Spleen (tissue), 11 donors: ENCODE data around the gene CBX2. TPM values are rescaled to one million over a fixed set of nuclear protein-coding genes. Genes with fewer than 3 reads are reported as not detected.

Source experiments
- DNase-seq: peaks from one replicate; pipeline ENCODE4 v3.0.0-alpha.2; 2020
- H3K27ac ChIP-seq, 8 donors: fragments of 200-600 bp; sonication (generic) in 7 of 8; 1 replicate in 4 of 8; 2 replicates in 4 of 8; pipeline versions ENCODE4 v1.5.0 to v1.8.0; 2016 to 2021; ENCODE audit warnings: inconsistent platforms in 4 of 8, mild to moderate bottlenecking in 4 of 8, moderate library complexity in 1 of 8
- H3K27me3 ChIP-seq, 7 donors: fragments of 200-600 bp; sonication (generic) in 6 of 7; replicated peaks in 1 of 7; 1 replicate in 4 of 7; 2 replicates in 3 of 7; pipeline versions ENCODE4 v1.5.0 to v1.8.0; 2016 to 2021; ENCODE audit warnings: inconsistent platforms in 3 of 7, mild to moderate bottlenecking in 1 of 7
- H3K36me3 ChIP-seq, 6 donors: fragments of 200-600 bp; sonication (generic) in 5 of 6; 1 replicate in 4 of 6; 2 replicates in 2 of 6; pipeline versions ENCODE4 v1.5.0 to v1.8.0; 2016 to 2021; ENCODE audit warnings: inconsistent platforms in 2 of 6
- H3K4me1 ChIP-seq, 6 donors: fragments of 200-600 bp; sonication (generic) in 5 of 6; 1 replicate in 3 of 6; 2 replicates in 3 of 6; pipeline versions ENCODE4 v1.5.0 to v1.8.0; 2016 to 2021; ENCODE audit warnings: inconsistent platforms in 3 of 6
- H3K4me3 ChIP-seq, 8 donors: fragments of 200-600 bp; sonication (generic) in 7 of 8; 1 replicate in 4 of 8; 2 replicates in 4 of 8; pipeline versions ENCODE4 v1.5.0 to v1.8.0; 2016 to 2021; ENCODE audit warnings: inconsistent platforms in 4 of 8, mild to moderate bottlenecking in 4 of 8, moderate library complexity in 2 of 8
- H3K9me3 ChIP-seq, 8 donors: fragments of 200-600 bp; sonication (generic) in 7 of 8; 1 replicate in 4 of 8; 2 replicates in 4 of 8; pipeline versions ENCODE4 v1.5.0 to v1.8.0; 2016 to 2021; ENCODE audit warnings: inconsistent platforms in 4 of 8
- POLR2A ChIP-seq, 3 donors: fragments of 450-650 bp; IDR thresholded peaks; one replicate each; pipeline ENCODE4 v1.5.1; 2017; ENCODE audit warnings: antibody characterized with exemption in 3 of 3, mild to moderate bottlenecking in 1 of 3
- POLR2AphosphoS5 ChIP-seq, 3 donors: sonication (generic); formaldehyde crosslinking; IDR thresholded peaks; one replicate each; pipeline ENCODE4 v1.5.1; 2017; ENCODE audit warnings: antibody characterized with exemption in 3 of 3
- WGBS, 5 donors: extraction: QIAGEN DNeasy Blood & Tissue Kit in 3 of 5; methylation state at CpG; one replicate each; pipeline versions ENCODE4 v1.1.5 to v1.1.7; 2013 to 2018; 5-methylcytosine and 5-hydroxymethylcytosine counted together
- intact Hi-C: fragments of 100-400 bp; cut with DNase I; formaldehyde crosslinking; loops from one replicate; pipeline ENCODE4 v1.15.0; 2023; ENCODE audit warnings: low total_unique reads
- polyA plus RNA-seq, 3 donors: library from polyadenylated mRNA; stranded (reverse); fragments of 200-250 nt; gene quantifications; one replicate each; pipeline ENCODE4 v1.2.1, GENCODE V29; 2013
- total RNA-seq, 7 donors: library from RNA; depleted of rRNA in 3 of 7; stranded (reverse); fragments of >200 nt in 3 of 7; fragmentation: NEBNext Ultra II Directional in 4 of 7; extraction: Animal tissue kit (Norgen Biotek cat#: 25700) in 4 of 7; gene quantifications; one replicate each; pipeline versions ENCODE4 v1.1.0 to v1.2.1, GENCODE V29; 2016 to 2021
- TF ChIP-seq, protein P1 (sequence below), 11 experiments: fragments of 200-600 bp in 7 of 11; fragments of 450-650 bp in 4 of 11; sonication (generic) in 4 of 11; IDR thresholded peaks in 8 of 11; conservative IDR thresholded peaks in 3 of 11; 1 replicate in 7 of 11; 2 replicates in 4 of 11; pipeline versions ENCODE4 v1.4.0 to v1.8.0; 2016 to 2021; ENCODE audit warnings: antibody characterized with exemption in 11 of 11, inconsistent platforms in 4 of 11, mild to moderate bottlenecking in 1 of 11
- donor health status: healthy with polysubstance abuse.
- donor health status: DM: no; HTN: no; CAD: no; lungs with moderate emphysema.
- donor health status: DM: no; HTN: no; CAD: no.
- donor health status: Bipolar disorder and iron deficiency.
- donor health status: healthy.
- donor health status: DM: no; HTN: no; CAD: no.
- donor health status: DM: yes; HTN: yes; CAD: no.

The CBX2 gene
- total and polyA plus RNA-seq, 10 donors: 0.48 to 6.2 (median 3.3) TPM

DNA sequence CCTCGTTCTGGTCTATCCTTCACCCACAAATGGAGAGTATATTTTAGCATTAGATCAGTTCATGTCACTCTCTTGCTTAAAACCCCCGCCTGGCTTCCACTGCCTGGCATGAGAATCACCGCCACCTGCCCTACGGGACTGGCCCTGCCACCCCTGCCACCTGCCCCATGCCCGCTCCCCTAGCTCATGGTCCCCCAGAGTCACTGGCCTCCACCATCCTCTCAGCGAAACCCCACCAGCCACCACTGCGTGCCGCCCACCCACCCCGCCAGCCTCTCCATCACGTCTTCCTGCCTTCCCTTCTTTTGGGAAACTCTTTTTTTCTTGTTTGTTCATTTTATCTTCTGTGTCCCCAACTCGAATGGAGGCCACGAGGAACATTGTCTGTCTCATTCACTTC lies 48.2 kb upstream of the CBX2 start:
- no peaks in the 10 kb centered on the region for H3K36me3 ChIP-seq
- H3K9me3 ChIP-seq: no peaks in the 10 kb centered on the region
- TF ChIP-seq, protein P1, sequence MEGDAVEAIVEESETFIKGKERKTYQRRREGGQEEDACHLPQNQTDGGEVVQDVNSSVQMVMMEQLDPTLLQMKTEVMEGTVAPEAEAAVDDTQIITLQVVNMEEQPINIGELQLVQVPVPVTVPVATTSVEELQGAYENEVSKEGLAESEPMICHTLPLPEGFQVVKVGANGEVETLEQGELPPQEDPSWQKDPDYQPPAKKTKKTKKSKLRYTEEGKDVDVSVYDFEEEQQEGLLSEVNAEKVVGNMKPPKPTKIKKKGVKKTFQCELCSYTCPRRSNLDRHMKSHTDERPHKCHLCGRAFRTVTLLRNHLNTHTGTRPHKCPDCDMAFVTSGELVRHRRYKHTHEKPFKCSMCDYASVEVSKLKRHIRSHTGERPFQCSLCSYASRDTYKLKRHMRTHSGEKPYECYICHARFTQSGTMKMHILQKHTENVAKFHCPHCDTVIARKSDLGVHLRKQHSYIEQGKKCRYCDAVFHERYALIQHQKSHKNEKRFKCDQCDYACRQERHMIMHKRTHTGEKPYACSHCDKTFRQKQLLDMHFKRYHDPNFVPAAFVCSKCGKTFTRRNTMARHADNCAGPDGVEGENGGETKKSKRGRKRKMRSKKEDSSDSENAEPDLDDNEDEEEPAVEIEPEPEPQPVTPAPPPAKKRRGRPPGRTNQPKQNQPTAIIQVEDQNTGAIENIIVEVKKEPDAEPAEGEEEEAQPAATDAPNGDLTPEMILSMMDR (IDR thresholded peaks at IDR 0.05 in 8 of 11, conservative IDR thresholded peaks at IDR 0.05 in 3 of 11): no peak
- TF ChIP-seq POLR2A (IDR thresholded peaks at IDR 0.05) (no peak), POLR2AphosphoS5 (IDR thresholded peaks at IDR 0.05) (no peak)
- intact Hi-C loops: no loop called here
- H3K27me3 ChIP-seq: no peaks in the 10 kb centered on the region
- no peak overlapping the region for H3K4me3 ChIP-seq
- WGBS, 5 donors: 93 to 96% (median 93%) methylated on average over 12 of the region's 12 CpGs
- DNase-seq: no peak
- peaks cover 6 to 39% (median 26%) of the 10 kb centered on the region in 6 donors for H3K4me1 ChIP-seq
- no peak overlapping the region for H3K27ac ChIP-seq

DNA sequence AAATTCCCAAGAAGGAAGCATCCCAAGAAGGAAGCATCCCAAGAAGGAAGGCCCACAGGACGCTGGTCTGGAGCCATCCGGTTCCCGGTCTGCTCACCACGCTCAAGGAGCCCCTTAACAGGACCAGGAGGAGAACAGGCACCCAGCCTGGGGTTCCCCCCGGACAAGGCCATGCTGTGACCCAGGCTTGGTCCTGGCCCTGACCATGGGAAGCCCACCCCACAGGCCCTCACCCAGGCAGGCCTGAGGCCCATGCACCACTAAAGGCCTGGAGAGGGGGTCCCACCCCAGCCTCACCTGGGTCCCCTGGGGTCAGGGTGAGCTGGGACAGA lies 47.5 kb upstream of the CBX2 start:
- no peaks in the 10 kb centered on the region for H3K36me3 ChIP-seq
- peaks cover 6 to 39% (median 26%) of the 10 kb centered on the region in 6 donors for H3K4me1 ChIP-seq
- intact Hi-C loops: no loop called here
- TF ChIP-seq POLR2A (IDR thresholded peaks at IDR 0.05): no peak
- TF ChIP-seq, protein P1 (IDR thresholded peaks at IDR 0.05 in 8 of 11, conservative IDR thresholded peaks at IDR 0.05 in 3 of 11): no peak
- no peak for TF ChIP-seq POLR2AphosphoS5 (IDR thresholded peaks at IDR 0.05)
- H3K27me3 ChIP-seq: no peaks in the 10 kb centered on the region
- no peak overlapping the region for H3K27ac ChIP-seq
- no peaks in the 10 kb centered on the region for H3K9me3 ChIP-seq
- 88 to 100% (median 94%) methylated on average over 4 to 5 of the region's 5 CpGs for WGBS, 5 donors
- no peak for DNase-seq
- H3K4me3 ChIP-seq: no peak overlapping the region

DNA sequence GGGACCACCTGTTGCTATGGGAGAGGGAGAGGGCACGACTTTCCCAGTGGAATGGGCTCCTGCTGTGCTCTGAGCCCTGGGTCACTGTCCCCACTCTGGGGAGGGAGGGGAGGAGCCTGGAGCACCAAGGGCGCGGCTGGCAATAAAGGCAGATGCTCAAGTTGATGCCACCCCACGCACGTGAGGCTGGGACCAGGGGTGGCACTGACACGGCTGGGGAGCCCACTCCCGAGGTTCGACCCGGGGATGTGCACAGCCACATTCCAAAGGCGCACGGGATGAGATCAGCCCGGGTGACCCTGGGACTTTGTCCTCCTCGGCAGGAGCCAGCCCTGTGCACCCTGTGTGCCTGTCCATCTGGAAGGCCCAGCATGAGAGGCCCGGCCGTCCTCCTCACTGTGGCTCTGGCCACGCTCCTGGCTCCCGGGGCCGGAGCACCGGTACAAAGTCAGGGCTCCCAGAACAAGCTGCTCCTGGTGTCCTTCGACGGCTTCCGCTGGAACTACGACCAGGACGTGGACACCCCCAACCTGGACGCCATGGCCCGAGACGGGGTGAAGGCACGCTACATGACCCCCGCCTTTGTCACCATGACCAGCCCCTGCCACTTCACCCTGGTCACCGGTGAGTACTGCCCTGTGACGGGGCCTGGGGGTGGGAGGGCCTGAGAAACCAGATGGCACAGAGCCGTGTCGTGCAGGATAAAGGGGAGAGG lies 47.0 kb upstream of the CBX2 start, which contains the start of gene ENPP7:
Gene ENPP7, plus strand, starts transcription at position 175 of the 715 bp plus-strand sequence. Its CDS starts 197 bp downstream, at position 372.
- 87 to 97% (median 91%) methylated on average over 20 to 33 of the region's 33 CpGs for WGBS, 5 donors
- peaks cover 6 to 39% (median 26%) of the 10 kb centered on the region in 6 donors for H3K4me1 ChIP-seq
- intact Hi-C loops: no loop called here
- no peak within 1 kb of the TSS for H3K27ac ChIP-seq
- no peak within 1 kb of the TSS for H3K4me3 ChIP-seq
- no peaks in the 10 kb centered on the region for H3K36me3 ChIP-seq
- H3K9me3 ChIP-seq: no peaks in the 10 kb centered on the region
- no peaks in the 10 kb centered on the region for H3K27me3 ChIP-seq
- DNase-seq: no peak
- TF ChIP-seq POLR2A (IDR thresholded peaks at IDR 0.05) (no peak), POLR2AphosphoS5 (IDR thresholded peaks at IDR 0.05) (no peak)
- TF ChIP-seq, protein P1 (IDR thresholded peaks at IDR 0.05 in 8 of 11, conservative IDR thresholded peaks at IDR 0.05 in 3 of 11): no peak

DNA sequence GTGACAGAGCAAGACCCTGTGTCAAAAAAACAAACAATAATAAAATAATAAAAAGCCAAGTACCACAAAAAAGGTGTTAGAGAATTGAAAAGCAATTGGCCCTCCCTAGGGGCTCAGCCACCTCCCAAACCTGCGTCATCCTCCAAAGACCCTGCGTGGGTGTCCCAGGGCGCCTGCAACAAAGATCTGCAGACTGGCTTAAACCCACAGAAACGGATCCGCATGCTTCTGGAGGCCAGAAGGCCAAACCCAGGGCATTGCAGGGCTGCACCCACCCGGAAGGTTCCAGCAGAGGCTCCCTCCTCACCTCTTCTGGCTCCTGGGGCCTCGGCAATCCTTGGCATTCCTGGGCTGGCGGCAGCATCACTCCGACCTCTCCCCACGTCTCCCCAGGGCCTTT lies 45.7 kb upstream of the CBX2 start:
- H3K4me3 ChIP-seq: peak overlapping the region in 5 of 8 donors; percentile 11 to 58 (median 22)
- WGBS, 5 donors: 76 to 88% (median 82%) methylated on average over 10 of the region's 10 CpGs
- TF ChIP-seq POLR2AphosphoS5 (IDR thresholded peaks at IDR 0.05) (no peak), POLR2A (IDR thresholded peaks at IDR 0.05) (no peak)
- TF ChIP-seq, protein P1 (IDR thresholded peaks at IDR 0.05 in 8 of 11, conservative IDR thresholded peaks at IDR 0.05 in 3 of 11): no peak
- H3K36me3 ChIP-seq: no peaks in the 10 kb centered on the region
- peaks cover 6 to 39% (median 26%) of the 10 kb centered on the region in 6 donors for H3K4me1 ChIP-seq
- intact Hi-C loops: no loop called here
- peaks cover 0 to 7% (median 0%) of the 10 kb centered on the region in 7 donors for H3K27me3 ChIP-seq
- no peaks in the 10 kb centered on the region for H3K9me3 ChIP-seq
- H3K27ac ChIP-seq: peak overlapping the region in 4 of 8 donors; percentile 1 to 79 (median 66)
- no peak for DNase-seq
